ENCODE measurements around the gene TAPT1.

The TAPT1 gene

DNA sequence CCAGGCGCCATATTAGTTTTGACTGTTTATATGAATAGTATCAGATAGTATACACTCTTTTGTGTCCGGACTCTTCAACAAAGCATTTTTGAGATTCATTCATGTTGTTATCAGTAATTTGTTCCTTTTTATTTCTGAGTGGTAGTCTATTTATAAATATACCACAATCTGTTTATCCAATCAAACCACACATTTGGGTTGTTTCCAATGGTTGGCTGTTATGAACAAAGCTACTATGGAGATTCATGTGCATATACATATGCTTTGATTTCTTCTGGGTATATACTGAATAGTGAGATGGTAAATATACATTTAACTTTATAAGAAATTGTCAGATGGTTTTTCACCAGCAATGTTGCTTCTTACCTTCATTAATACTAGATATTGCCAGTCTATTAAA, 36.8 kb upstream of the TAPT1 start:
- Histone ChIP-seq H3K9ac (ENCODE audit: low read depth in 1 of 2, low read length in 2 of 2) (no peak overlapping the region), H3K36me3 (ENCODE audit: control insufficient read depth in 2 of 2, insufficient read depth in 2 of 2, low read length in 2 of 2) (no peaks in the 10 kb centered on the region), H3K4me1 (ENCODE audit: control insufficient read depth in 2 of 2, insufficient read depth in 2 of 2, low read length in 2 of 2) (no peaks in the 10 kb centered on the region), H3K9me3 (ENCODE audit: control insufficient read depth in 2 of 2, low read length in 2 of 2) (no peaks in the 10 kb centered on the region), H3K27me3 (ENCODE audit: control insufficient read depth in 2 of 2, insufficient read depth in 2 of 2, low read length in 2 of 2) (no peaks in the 10 kb centered on the region), H3K27ac (ENCODE audit: low read depth in 2 of 2, low read length in 2 of 2) (no peak overlapping the region), H3K4me3 (ENCODE audit: low read length in 2 of 2) (no peak overlapping the region)

DNA sequence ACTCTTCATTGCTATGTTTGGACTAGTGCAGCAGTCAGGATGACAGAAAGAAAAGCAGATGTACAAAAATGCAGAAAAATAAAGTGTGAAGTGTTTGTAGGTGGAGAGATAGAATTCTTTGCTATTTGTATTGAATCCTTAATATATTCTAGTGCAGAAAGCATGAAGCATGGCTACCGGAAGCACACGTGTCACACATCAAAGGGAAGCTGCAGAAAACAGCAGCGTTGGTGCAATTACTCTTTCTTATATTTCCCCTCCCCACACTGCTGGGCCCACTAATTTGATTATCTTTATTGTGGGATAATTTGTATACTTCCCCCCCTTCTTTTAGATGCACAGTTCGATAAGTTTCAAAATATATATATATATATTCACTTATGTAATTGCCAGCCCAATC, 35.9 kb upstream of the TAPT1 start:
- H3K36me3 ChIP-seq (ENCODE audit: control insufficient read depth in 2 of 2, insufficient read depth in 2 of 2, low read length in 2 of 2): no peaks in the 10 kb centered on the region
- H3K27ac ChIP-seq (ENCODE audit: low read depth in 2 of 2, low read length in 2 of 2): no peak overlapping the region
- H3K9me3 ChIP-seq (ENCODE audit: control insufficient read depth in 2 of 2, low read length in 2 of 2): no peaks in the 10 kb centered on the region
- no peaks in the 10 kb centered on the region for H3K27me3 ChIP-seq (ENCODE audit: control insufficient read depth in 2 of 2, insufficient read depth in 2 of 2, low read length in 2 of 2)
- H3K4me3 ChIP-seq (ENCODE audit: low read length in 2 of 2): no peak overlapping the region
- no peak overlapping the region for H3K9ac ChIP-seq (ENCODE audit: low read depth in 1 of 2, low read length in 2 of 2)
- H3K4me1 ChIP-seq (ENCODE audit: control insufficient read depth in 2 of 2, insufficient read depth in 2 of 2, low read length in 2 of 2): no peaks in the 10 kb centered on the region

DNA sequence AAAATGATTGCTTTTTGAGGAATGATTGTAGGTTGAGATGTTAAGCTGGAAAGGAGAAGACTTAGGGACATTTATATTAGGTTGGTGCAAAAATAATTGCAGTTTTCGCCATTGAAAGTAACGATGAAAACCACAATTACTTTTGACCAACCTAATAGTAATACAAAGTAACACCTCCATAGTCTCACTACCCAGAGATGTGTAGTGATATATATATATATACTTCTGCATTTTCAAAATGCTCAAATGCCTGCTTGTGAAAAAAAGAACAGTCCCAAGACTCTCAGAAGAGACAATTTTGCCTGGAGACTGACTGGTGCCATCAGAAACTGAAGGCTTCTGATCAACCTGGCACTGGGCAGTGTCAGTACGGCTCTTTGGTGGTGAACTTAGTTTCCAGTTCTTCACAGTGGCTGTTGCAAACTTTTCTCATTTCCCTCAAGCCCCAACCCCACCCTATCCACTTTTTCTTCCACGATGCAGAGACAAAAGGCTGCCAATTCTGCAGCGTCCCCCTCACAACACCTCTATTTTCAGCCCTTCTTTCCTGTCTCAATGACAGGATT, 35.1 kb upstream of the TAPT1 start:
- no peak overlapping the region for H3K9ac ChIP-seq (ENCODE audit: low read depth in 1 of 2, low read length in 2 of 2)
- H3K4me1 ChIP-seq (ENCODE audit: control insufficient read depth in 2 of 2, insufficient read depth in 2 of 2, low read length in 2 of 2): no peaks in the 10 kb centered on the region
- H3K4me3 ChIP-seq (ENCODE audit: low read length in 2 of 2): no peak overlapping the region
- H3K27ac ChIP-seq (ENCODE audit: low read depth in 2 of 2, low read length in 2 of 2): no peak overlapping the region
- no peaks in the 10 kb centered on the region for H3K36me3 ChIP-seq (ENCODE audit: control insufficient read depth in 2 of 2, insufficient read depth in 2 of 2, low read length in 2 of 2)
- H3K27me3 ChIP-seq (ENCODE audit: control insufficient read depth in 2 of 2, insufficient read depth in 2 of 2, low read length in 2 of 2): no peaks in the 10 kb centered on the region
- H3K9me3 ChIP-seq (ENCODE audit: control insufficient read depth in 2 of 2, low read length in 2 of 2): no peaks in the 10 kb centered on the region

DNA sequence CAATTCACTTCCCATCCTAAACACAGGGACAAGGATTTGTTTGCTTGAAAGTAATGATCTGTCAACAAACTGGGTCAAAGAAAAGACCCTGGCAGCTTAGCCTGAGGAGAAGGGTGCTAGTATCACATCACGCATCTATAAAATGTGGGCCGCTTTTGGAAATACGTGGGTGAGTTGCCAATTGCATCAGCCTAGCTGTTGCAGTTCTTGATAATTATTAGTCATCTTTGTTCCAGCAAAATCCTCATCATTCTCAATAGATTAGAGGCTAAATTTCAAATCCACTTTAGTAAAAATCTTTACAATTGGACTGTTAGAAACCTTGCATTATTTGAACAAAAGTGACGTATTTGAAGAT, 33.6 kb upstream of the TAPT1 start:
- no peak overlapping the region for H3K27ac ChIP-seq (ENCODE audit: low read depth in 2 of 2, low read length in 2 of 2)

DNA sequence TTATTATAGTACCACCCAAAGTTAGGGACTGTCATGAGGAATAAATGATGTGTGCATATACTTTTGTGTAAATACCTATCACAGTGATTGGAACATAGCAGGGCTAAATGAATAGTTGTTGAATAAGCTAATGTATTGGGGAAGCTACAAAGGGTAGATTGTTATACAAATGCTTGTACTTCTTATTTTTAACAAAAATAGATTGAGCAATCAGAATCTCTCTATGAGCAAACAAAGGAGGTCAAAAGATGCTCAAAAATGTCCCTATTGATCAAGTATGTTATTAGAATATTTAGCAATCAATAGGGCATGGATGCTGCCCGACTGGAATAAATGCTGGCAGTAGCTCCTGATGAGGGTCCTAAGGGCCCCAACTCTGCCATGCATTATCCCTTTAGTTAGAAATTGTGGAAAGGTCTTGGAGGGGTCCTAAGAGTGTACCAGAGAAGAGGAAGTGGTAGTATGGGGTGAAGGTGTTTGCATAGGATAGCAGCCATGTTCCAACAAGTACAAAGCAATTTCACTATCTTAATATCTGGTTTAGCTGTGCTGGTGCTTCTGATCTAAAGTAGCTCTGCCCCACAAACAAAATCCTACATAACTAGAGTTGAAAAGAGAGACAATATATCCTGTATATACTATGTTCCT, 33.1 kb upstream of the TAPT1 start:
- H3K27ac ChIP-seq (ENCODE audit: low read depth in 2 of 2, low read length in 2 of 2): no peak overlapping the region
- no peaks in the 10 kb centered on the region for H3K36me3 ChIP-seq (ENCODE audit: control insufficient read depth in 2 of 2, insufficient read depth in 2 of 2, low read length in 2 of 2)
- H3K27me3 ChIP-seq (ENCODE audit: control insufficient read depth in 2 of 2, insufficient read depth in 2 of 2, low read length in 2 of 2): no peaks in the 10 kb centered on the region
- no peaks in the 10 kb centered on the region for H3K4me1 ChIP-seq (ENCODE audit: control insufficient read depth in 2 of 2, insufficient read depth in 2 of 2, low read length in 2 of 2)
- no peaks in the 10 kb centered on the region for H3K9me3 ChIP-seq (ENCODE audit: control insufficient read depth in 2 of 2, low read length in 2 of 2)
- no peak overlapping the region for H3K4me3 ChIP-seq (ENCODE audit: low read length in 2 of 2)
- H3K9ac ChIP-seq (ENCODE audit: low read depth in 1 of 2, low read length in 2 of 2): no peak overlapping the region

More for the DNA sequence above, 33.6 kb upstream of the TAPT1 start:
- Histone ChIP-seq H3K36me3 (ENCODE audit: control insufficient read depth in 2 of 2, insufficient read depth in 2 of 2, low read length in 2 of 2) (no peaks in the 10 kb centered on the region), H3K27me3 (ENCODE audit: control insufficient read depth in 2 of 2, insufficient read depth in 2 of 2, low read length in 2 of 2) (no peaks in the 10 kb centered on the region), H3K9ac (ENCODE audit: low read depth in 1 of 2, low read length in 2 of 2) (no peak overlapping the region), H3K9me3 (ENCODE audit: control insufficient read depth in 2 of 2, low read length in 2 of 2) (no peaks in the 10 kb centered on the region), H3K4me1 (ENCODE audit: control insufficient read depth in 2 of 2, insufficient read depth in 2 of 2, low read length in 2 of 2) (no peaks in the 10 kb centered on the region), H3K4me3 (ENCODE audit: low read length in 2 of 2) (no peak overlapping the region)

DNA sequence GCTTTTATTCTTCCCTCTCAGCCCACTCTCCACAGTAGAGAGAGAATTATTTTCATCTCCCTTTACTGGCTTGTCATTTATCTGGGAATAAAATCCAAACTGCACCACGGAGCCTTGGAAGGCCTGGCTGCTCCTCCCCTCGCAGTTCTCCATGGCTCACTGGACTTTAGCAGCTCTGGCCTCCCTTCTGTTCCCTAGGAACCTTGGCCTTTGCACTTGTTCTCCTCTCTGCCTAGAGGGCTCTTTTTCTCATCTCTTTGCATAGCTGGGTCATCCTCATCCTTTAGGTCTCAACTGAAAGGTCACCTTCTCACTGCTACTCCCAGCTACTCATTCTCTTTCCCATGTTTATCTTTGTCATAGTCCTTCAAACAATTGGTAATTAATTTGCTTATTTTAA, 31.3 kb upstream of the TAPT1 start:
- no peaks in the 10 kb centered on the region for H3K27me3 ChIP-seq (ENCODE audit: control insufficient read depth in 2 of 2, insufficient read depth in 2 of 2, low read length in 2 of 2)
- no peak overlapping the region for H3K27ac ChIP-seq (ENCODE audit: low read depth in 2 of 2, low read length in 2 of 2)
- peaks cover 2 to 4% of the 10 kb centered on the region in 2 donors for H3K36me3 ChIP-seq (ENCODE audit: control insufficient read depth in 2 of 2, insufficient read depth in 2 of 2, low read length in 2 of 2)
- no peaks in the 10 kb centered on the region for H3K9me3 ChIP-seq (ENCODE audit: control insufficient read depth in 2 of 2, low read length in 2 of 2)
- no peak overlapping the region for H3K4me3 ChIP-seq (ENCODE audit: low read length in 2 of 2)
- no peaks in the 10 kb centered on the region for H3K4me1 ChIP-seq (ENCODE audit: control insufficient read depth in 2 of 2, insufficient read depth in 2 of 2, low read length in 2 of 2)
- H3K9ac ChIP-seq (ENCODE audit: low read depth in 1 of 2, low read length in 2 of 2): no peak overlapping the region

DNA sequence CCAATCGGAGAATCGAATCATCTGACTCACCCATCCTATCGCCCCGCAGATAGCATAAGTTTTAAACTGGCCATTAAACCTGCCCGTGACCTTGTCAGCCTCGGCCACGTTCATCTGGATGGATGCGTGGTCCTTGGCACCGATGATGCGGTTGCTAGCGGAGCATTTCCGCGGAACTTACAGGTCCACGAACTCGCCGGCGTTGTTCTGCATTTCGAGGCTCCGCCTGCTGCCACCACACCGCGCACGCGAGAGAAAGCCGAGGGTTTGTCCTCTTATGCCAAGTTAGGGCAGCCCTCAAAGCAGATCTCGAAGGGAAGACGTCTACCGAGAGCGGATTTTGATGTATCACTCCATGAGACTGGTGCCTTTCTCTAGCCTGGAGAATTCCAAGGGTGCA, 30.1 kb upstream of the TAPT1 start:
- Histone ChIP-seq H3K4me3 (ENCODE audit: low read length in 2 of 2) (no peak overlapping the region), H3K36me3 (ENCODE audit: control insufficient read depth in 2 of 2, insufficient read depth in 2 of 2, low read length in 2 of 2) (peaks cover 2 to 4% of the 10 kb centered on the region in 2 donors), H3K4me1 (ENCODE audit: control insufficient read depth in 2 of 2, insufficient read depth in 2 of 2, low read length in 2 of 2) (no peaks in the 10 kb centered on the region), H3K27ac (ENCODE audit: low read depth in 2 of 2, low read length in 2 of 2) (no peak overlapping the region), H3K27me3 (ENCODE audit: control insufficient read depth in 2 of 2, insufficient read depth in 2 of 2, low read length in 2 of 2) (no peaks in the 10 kb centered on the region), H3K9me3 (ENCODE audit: control insufficient read depth in 2 of 2, low read length in 2 of 2) (no peaks in the 10 kb centered on the region), H3K9ac (ENCODE audit: low read depth in 1 of 2, low read length in 2 of 2) (no peak overlapping the region)

DNA sequence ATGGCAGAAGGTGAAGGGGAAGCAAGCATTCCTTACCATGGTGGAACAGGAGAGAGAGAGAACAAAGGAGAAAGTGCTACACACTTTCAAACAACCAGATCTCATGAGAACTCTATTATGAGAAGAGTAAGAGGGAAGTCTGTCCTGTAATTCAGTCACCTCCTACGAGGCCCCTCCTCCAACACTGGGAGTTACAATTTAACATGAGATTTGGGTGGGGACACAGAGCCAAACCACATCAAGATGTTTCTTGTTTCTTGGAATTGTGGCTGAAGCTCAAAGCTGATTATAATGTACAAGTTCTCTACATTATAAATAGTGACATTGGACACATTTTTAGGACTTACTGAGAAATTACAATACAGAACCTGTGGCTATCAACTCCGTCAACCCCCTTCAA, 29.5 kb upstream of the TAPT1 start:
- H3K4me1 ChIP-seq (ENCODE audit: control insufficient read depth in 2 of 2, insufficient read depth in 2 of 2, low read length in 2 of 2): peaks cover 0 to 1% of the 10 kb centered on the region in 2 donors

DNA sequence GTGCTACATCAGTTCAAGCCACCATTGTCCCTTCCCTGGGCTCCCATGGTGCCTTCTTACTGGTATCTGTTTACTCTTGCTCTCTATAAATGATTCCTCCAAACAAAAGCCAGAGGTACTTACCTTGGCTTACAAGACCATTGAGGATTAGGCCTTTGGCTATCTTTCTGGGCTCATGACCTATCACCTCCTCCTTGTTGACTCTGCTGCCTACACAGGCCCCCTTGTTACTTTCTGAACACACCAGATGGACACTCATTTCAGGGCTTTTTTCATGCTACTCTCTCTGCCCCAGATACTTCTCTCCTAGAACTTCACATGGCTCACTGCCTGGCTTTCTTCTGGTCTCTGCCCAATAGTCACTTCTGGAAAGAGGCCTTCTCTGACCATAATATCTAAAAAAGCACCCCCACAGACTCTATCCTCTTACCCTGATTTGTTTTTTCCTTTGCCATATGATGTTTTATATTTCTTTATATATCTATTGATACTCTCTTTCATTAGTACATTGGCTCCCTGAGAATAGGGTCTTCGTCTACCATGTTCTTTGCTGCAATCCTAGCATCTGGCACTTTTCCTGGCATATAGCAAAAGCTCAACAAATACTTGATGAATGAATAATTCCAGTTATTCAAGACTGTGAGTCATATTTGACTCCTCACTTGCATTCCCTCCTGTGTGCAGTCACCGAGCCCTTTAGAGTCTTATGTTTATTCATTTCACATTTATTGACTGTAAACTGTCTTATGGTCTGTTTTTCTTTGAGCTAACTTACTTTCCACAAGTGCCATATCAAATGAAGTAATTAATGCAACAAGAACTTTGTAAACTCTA, 27.1 kb upstream of the TAPT1 start:
- H3K9me3 ChIP-seq (ENCODE audit: control insufficient read depth in 2 of 2, low read length in 2 of 2): no peaks in the 10 kb centered on the region
- no peak overlapping the region for H3K9ac ChIP-seq (ENCODE audit: low read depth in 1 of 2, low read length in 2 of 2)
- no peak overlapping the region for H3K27ac ChIP-seq (ENCODE audit: low read depth in 2 of 2, low read length in 2 of 2)
- H3K36me3 ChIP-seq (ENCODE audit: control insufficient read depth in 2 of 2, insufficient read depth in 2 of 2, low read length in 2 of 2): peaks cover 2 to 4% of the 10 kb centered on the region in 2 donors
- no peak overlapping the region for H3K4me3 ChIP-seq (ENCODE audit: low read length in 2 of 2)
- H3K4me1 ChIP-seq (ENCODE audit: control insufficient read depth in 2 of 2, insufficient read depth in 2 of 2, low read length in 2 of 2): peaks cover 0 to 3% of the 10 kb centered on the region in 2 donors
- H3K27me3 ChIP-seq (ENCODE audit: control insufficient read depth in 2 of 2, insufficient read depth in 2 of 2, low read length in 2 of 2): no peaks in the 10 kb centered on the region

More for the DNA sequence above, 29.5 kb upstream of the TAPT1 start:
- H3K27me3 ChIP-seq (ENCODE audit: control insufficient read depth in 2 of 2, insufficient read depth in 2 of 2, low read length in 2 of 2): no peaks in the 10 kb centered on the region
- H3K27ac ChIP-seq (ENCODE audit: low read depth in 2 of 2, low read length in 2 of 2): no peak overlapping the region
- no peak overlapping the region for H3K9ac ChIP-seq (ENCODE audit: low read depth in 1 of 2, low read length in 2 of 2)
- H3K36me3 ChIP-seq (ENCODE audit: control insufficient read depth in 2 of 2, insufficient read depth in 2 of 2, low read length in 2 of 2): peaks cover 2 to 4% of the 10 kb centered on the region in 2 donors
- H3K9me3 ChIP-seq (ENCODE audit: control insufficient read depth in 2 of 2, low read length in 2 of 2): no peaks in the 10 kb centered on the region
- H3K4me3 ChIP-seq (ENCODE audit: low read length in 2 of 2): no peak overlapping the region

GRCh38 chr4:16250661-16251365, 24.5 kb upstream of the TAPT1 start:
- no peak overlapping the region for H3K4me3 ChIP-seq (ENCODE audit: low read length in 2 of 2)
- H3K9me3 ChIP-seq (ENCODE audit: control insufficient read depth in 2 of 2, low read length in 2 of 2): no peaks in the 10 kb centered on the region
- no peaks in the 10 kb centered on the region for H3K27me3 ChIP-seq (ENCODE audit: control insufficient read depth in 2 of 2, insufficient read depth in 2 of 2, low read length in 2 of 2)
- H3K4me1 ChIP-seq (ENCODE audit: control insufficient read depth in 2 of 2, insufficient read depth in 2 of 2, low read length in 2 of 2): peaks cover 0 to 3% of the 10 kb centered on the region in 2 donors
- no peak overlapping the region for H3K9ac ChIP-seq (ENCODE audit: low read depth in 1 of 2, low read length in 2 of 2)
- no peak overlapping the region for H3K27ac ChIP-seq (ENCODE audit: low read depth in 2 of 2, low read length in 2 of 2)
- peaks cover 4 to 6% of the 10 kb centered on the region in 2 donors for H3K36me3 ChIP-seq (ENCODE audit: control insufficient read depth in 2 of 2, insufficient read depth in 2 of 2, low read length in 2 of 2)

Data from mucosa of rectum (tissue), 2 donors.